SK-N-MC (cell line): ENCODE data around the gene CARS1.
A peak's percentile ranks its signal among the peaks of the same experiment; 100 is the strongest.

Source experiments
- DNase-seq: peaks from one replicate; pipeline ENCODE4 v3.0.0-alpha.2; 2011; ENCODE audit warnings: low read depth, low spot score
- H3K27ac ChIP-seq: fragments of 200-600 bp; sonication (generic); 2 replicates; pipeline ENCODE4 v1.5.1; 2016; ENCODE audit warnings: mixed run types
- H3K36me3 ChIP-seq: fragments of 200-600 bp; sonication (generic); 2 replicates; pipeline ENCODE4 v1.6.1; 2017; ENCODE audit warnings: antibody characterized with exemption, low read length, mixed read lengths; ENCODE audit not compliant: insufficient read depth
- H3K4me3 ChIP-seq: fragments of 200-600 bp; sonication (generic); 2 replicates; pipeline ENCODE4 v1.5.1; 2016
- H3K9ac ChIP-seq: fragments of 200-600 bp; sonication (generic); 2 replicates; pipeline ENCODE4 v1.8.0; 2017; ENCODE audit warnings: mixed run types, mixed read lengths; ENCODE audit not compliant: insufficient read length
- H3K9me3 ChIP-seq: fragments of 200-600 bp; sonication (generic); 2 replicates; pipeline ENCODE4 v1.6.1; 2017; ENCODE audit warnings: low read depth, mild to moderate bottlenecking, antibody characterized with exemption, low read length, moderate library complexity, mixed read lengths
- EZH2 ChIP-seq: fragments of 200-600 bp; sonication (generic); IDR thresholded peaks from one replicate; pipeline ENCODE4 v1.6.1; 2017; ENCODE audit warnings: antibody characterized with exemption
- FOXP2 ChIP-seq: optimal IDR thresholded peaks from 2 replicates; pipeline ENCODE3; 2011; ENCODE audit warnings: mild to moderate bottlenecking, moderate library complexity; ENCODE audit not compliant: insufficient read depth; ENCODE audit errors: extremely low read length, control extremely low read depth
- POLR2AphosphoS5 ChIP-seq: IDR thresholded peaks from 2 replicates; pipeline ENCODE4 v1.6.1; 2012; ENCODE audit warnings: mild to moderate bottlenecking, low read depth, low read length, borderline replicate concordance

CARS1 gene

DNA sequence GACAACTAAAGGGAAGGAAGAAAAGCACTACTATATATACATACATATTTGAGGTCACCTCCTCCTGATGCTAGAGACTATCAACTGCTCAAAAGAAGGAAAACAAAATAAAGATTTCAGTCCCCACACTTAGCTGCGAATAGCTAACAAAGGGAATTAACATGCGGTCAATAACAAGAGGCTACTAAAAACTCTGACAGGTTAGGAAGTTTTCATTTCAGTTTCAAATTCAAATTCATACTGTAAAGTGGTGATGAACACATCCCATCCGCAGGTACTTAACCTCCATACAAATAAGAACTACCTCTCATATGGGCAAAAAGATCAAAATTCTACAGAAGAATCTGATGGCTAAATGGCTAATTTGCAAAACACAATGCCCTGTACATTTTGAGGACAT lies 67.7 kb downstream of the CARS1 start:
- TF ChIP-seq FOXP2 (no peak), POLR2AphosphoS5 (no peak), EZH2 (no peak)
- Histone ChIP-seq H3K9me3 (no peaks in the 10 kb centered on the region), H3K9ac (peak overlapping the region; percentile 99), H3K36me3 (peaks cover 32% of the 10 kb centered on the region), H3K4me3 (peak overlapping the region; percentile 98), H3K27ac (peak overlapping the region; percentile 60)
- DNase-seq, result no peak

DNA sequence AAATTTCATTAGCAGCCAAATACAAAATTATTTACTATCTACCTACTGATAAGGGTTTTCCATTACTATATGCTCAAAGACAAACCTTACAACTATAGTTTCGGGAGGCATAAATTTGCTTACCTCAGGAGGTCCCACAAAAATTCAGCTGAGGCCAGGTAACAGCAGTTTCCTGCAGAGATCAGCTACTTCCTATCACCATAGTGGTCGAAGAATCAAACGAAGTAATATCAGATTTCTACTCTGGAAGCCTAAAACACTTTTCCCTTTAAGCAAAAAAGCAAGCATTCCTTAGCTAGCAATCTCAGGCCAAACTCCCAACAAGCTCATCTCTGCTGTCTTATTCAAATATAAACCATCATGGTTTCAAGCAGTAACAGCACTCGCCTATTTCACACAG lies 68.2 kb downstream of the CARS1 start:
- H3K36me3 ChIP-seq, result peaks cover 34% of the 10 kb centered on the region
- H3K27ac ChIP-seq, result peak overlapping the region; percentile 60
- peak overlapping the region; percentile 99 for H3K9ac ChIP-seq
- no peaks in the 10 kb centered on the region for H3K9me3 ChIP-seq
- TF ChIP-seq POLR2AphosphoS5 (no peak), EZH2 (no peak), FOXP2 (no peak)
- peak overlapping the region; percentile 98 for H3K4me3 ChIP-seq
- DNase-seq, result no peak

DNA sequence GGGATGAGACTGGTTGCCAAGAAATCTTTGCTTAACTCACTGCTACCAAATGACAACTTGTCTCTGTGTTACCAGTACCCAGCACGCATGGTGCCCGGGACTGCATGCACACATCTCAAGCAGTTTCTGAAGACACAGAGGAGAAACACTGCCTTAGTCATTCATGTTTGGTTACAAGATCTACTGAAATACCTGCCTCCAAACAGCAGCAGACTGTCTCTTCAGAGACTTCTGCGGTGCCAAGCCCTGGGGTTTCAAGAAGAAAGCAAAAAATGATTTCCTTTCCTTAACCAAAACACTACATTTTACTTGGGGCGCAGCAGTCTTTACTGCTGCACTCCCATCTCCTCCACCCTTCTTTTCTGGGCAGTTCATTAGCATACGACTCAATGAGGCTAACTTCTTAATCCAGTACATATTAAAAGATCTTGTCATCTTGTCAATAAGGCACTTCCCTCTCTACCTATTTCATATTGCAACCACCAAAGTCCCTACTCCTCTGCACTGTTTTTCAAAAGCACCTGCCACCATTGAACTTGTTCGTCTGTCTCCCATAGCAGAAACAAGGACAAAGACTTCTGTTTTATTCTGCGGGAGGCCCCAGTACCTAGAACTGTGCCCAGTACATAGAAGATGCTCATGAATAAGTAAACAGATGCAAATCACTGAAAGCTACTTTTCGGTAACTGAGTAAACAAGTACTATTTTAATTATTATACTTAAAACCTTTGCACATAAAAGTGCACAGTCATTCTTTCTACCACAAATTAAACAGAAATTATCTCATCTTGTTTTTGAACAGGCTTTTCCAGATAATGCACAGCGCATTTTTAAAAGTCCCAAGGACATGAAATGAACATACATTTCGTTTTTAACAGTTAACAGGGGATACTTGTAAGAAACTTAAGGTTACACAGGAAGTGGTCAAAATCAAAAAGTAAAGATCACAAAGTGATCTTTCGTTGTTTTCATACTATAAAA lies 69.1 kb downstream of the CARS1 start:
- Histone ChIP-seq H3K4me3 (peak overlapping the region; percentile 98), H3K9me3 (no peaks in the 10 kb centered on the region), H3K36me3 (peaks cover 36% of the 10 kb centered on the region), H3K9ac (peak overlapping the region; percentile 99), H3K27ac (peak overlapping the region; percentile 60)
- DNase-seq, result no peak
- TF ChIP-seq POLR2AphosphoS5 (no peak), EZH2 (no peak), FOXP2 (no peak)

DNA sequence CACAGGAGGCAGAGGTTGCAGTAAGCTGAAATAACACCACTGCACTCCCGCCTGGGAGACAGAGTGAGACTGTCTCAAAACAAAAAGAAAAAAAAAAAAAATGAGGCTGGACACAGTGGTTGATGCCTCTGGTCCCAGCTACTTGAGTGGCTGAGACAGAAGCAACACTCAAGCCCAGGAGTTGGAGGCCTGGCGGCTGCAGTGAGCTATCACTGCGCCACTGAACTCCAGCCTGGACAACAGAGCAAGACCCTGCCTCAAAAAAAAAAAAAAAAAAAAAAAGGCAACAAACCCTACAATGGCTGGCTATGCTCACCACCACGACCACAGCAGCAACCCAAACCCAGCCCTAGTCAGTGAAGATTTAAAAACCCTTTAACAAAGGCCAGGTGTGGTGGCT lies 73.3 kb downstream of the CARS1 start:
- Histone ChIP-seq H3K27ac (no peak overlapping the region), H3K9ac (no peak overlapping the region), H3K9me3 (no peaks in the 10 kb centered on the region), H3K36me3 (peaks cover 39% of the 10 kb centered on the region), H3K4me3 (no peak overlapping the region)
- no peak for TF ChIP-seq POLR2AphosphoS5
- TF ChIP-seq EZH2, result no peak
- no peak for TF ChIP-seq FOXP2
- DNase-seq, result no peak

DNA sequence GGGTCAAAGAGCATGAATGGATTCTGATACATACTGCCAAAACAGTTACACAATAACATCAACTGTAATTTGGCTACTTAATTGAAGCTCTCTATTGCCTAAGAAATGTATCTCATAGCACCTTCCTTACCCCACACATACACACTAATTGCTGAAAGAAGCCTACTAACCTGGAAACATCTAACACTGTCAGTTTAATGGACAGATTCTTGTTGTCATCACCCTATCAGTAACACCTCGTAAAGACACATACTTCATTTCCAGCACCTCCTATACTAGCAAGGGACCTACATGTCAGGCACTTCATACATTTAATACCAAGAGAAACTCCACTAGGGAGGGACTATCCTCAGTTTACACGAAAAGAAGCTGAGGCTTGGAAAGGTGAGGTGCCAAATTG lies 75.0 kb downstream of the CARS1 start:
- TF ChIP-seq FOXP2 (no peak), EZH2 (no peak), POLR2AphosphoS5 (no peak)
- no peaks in the 10 kb centered on the region for H3K9me3 ChIP-seq
- H3K4me3 ChIP-seq, result no peak overlapping the region
- no peak overlapping the region for H3K9ac ChIP-seq
- peaks cover 45% of the 10 kb centered on the region for H3K36me3 ChIP-seq
- H3K27ac ChIP-seq, result no peak overlapping the region
- no peak for DNase-seq

DNA sequence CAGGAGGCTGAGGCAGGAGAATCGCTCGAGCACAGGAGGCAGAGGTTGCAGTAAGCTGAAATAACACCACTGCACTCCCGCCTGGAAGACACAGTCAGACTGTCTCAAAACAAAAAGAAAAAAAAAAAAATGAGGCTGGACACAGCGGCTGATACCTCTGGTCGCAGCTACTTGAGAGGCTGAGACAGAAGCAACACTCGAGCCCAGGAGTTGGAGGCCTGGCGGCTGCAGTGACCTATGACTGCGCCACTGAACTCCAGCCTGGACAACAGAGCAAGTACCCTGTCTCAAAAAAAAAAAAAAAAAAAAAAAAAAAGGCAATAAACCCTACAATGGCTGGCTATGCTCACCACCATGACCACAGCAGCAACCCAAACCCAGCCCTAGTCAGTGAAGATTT lies 76.1 kb downstream of the CARS1 start:
- Histone ChIP-seq H3K4me3 (no peak overlapping the region), H3K36me3 (peaks cover 48% of the 10 kb centered on the region), H3K9me3 (no peaks in the 10 kb centered on the region), H3K27ac (no peak overlapping the region), H3K9ac (no peak overlapping the region)
- DNase-seq, result no peak
- TF ChIP-seq FOXP2 (no peak), EZH2 (no peak), POLR2AphosphoS5 (no peak)

DNA sequence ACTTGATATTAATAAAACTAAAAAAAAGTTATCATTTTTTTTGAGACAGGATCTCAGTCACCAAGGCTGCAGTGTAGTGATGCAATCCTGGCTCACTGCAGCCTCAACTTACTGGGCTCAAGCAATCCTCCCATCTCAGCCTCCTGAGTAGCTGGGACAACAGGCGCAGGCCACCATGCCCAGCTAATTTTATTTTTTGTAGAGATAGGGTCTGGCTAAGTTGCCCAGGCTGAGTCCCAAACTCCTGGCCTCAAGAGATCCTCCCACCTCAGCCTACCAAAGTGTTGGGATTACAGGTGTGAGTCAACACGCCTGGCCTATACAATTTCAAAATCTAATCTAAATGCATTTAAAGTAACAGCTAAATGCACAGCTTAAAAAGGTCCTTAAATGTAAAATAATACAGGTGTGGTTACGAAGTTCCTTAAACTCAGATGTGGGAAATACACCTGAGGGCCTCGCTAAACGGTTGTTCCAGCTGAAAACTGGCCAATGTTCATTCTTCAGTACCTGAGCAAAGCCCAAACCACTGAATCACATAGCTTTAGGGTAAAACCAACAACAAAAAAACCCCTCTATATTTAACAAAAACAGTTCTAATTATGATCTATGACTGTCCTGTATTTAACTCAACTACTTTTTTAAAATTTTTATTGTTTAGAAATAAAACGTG lies 76.9 kb downstream of the CARS1 start:
- no peak overlapping the region for H3K9ac ChIP-seq
- no peak overlapping the region for H3K27ac ChIP-seq
- H3K36me3 ChIP-seq, result peaks cover 54% of the 10 kb centered on the region
- TF ChIP-seq FOXP2 (no peak), POLR2AphosphoS5 (no peak), EZH2 (no peak)
- H3K4me3 ChIP-seq, result no peak overlapping the region
- DNase-seq, result no peak
- no peaks in the 10 kb centered on the region for H3K9me3 ChIP-seq

DNA sequence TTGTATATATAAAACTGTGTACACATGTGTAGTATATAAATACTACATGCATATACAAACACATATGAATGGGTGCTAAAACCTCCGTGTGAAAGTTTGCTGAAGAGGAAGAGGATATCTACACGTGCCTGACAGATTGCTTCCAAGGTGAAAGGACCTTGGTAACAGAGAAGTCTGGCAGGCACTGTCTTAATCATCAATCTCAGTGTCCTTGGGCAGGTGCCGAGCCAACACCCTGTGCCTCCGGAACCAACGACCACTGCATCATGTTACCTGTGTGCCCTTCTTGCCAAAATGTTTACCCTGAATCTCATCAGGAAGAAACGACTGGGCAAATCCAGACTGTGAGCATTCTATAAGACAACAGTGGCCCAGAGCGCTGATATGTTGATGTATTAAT lies 80.1 kb downstream of the CARS1 start:
- no peak for DNase-seq
- TF ChIP-seq EZH2, result no peak
- no peak for TF ChIP-seq POLR2AphosphoS5
- no peak for TF ChIP-seq FOXP2
- Histone ChIP-seq H3K27ac (no peak overlapping the region), H3K4me3 (no peak overlapping the region), H3K9me3 (no peaks in the 10 kb centered on the region), H3K9ac (no peak overlapping the region), H3K36me3 (peaks cover 73% of the 10 kb centered on the region)
